ENCODE results near the gene SNN. TPM values are rescaled to one million over a fixed set of nuclear protein-coding genes. Genes with fewer than 3 reads are reported as not detected.

The SNN gene
- total RNA-seq, 1 donor from 2014 or later: 16.7 TPM

GRCh38 chr16:11699234-11699894 is 31.1 kb downstream of the SNN start:
- Histone ChIP-seq H3K27me3 (ENCODE audit: insufficient read depth, low read length) (no peaks in the 10 kb centered on the region), H4K20me1 (ENCODE audit: insufficient read depth, low read length) (peaks cover 69% of the 10 kb centered on the region), H2AFZ (ENCODE audit: low read depth, low read length) (no peak overlapping the region), H3K79me2 (ENCODE audit: insufficient read depth, low read length) (peaks cover 10% of the 10 kb centered on the region), H3K4me1 (ENCODE audit: insufficient read depth, low read length) (peaks cover 9% of the 10 kb centered on the region), H3K9me3 (ENCODE audit: insufficient read depth, low read depth, low read length) (no peaks in the 10 kb centered on the region), H3K9ac (ENCODE audit: low read length) (no peak overlapping the region), H3K4me2 (ENCODE audit: low read length) (no peak overlapping the region), H3K36me3 (ENCODE audit: insufficient read depth, low read length) (peaks cover 34% of the 10 kb centered on the region), H3K27ac (ENCODE audit: low read depth, low read length) (no peak overlapping the region), H3K4me3 (ENCODE audit: insufficient read depth, low read depth, low read length) (no peak overlapping the region)
- H3K36me3 Mint-ChIP-seq (ENCODE audit: low read depth, unreplicated experiment): peaks cover 27% of the 10 kb centered on the region
- no peak overlapping the region for H3K4me3 Mint-ChIP-seq (ENCODE audit: unreplicated experiment)
- H3K27ac Mint-ChIP-seq (ENCODE audit: unreplicated experiment): no peak overlapping the region
- H3K27me3 Mint-ChIP-seq (ENCODE audit: low read depth, unreplicated experiment): no peaks in the 10 kb centered on the region
- H3K4me1 Mint-ChIP-seq (ENCODE audit: low read depth, unreplicated experiment): peaks cover 4% of the 10 kb centered on the region
- DNase-seq (ENCODE audit: low read depth) (no peak), FAIRE-seq (no peak)
- no peaks in the 10 kb centered on the region for H3K9me3 Mint-ChIP-seq (ENCODE audit: unreplicated experiment)
- TF ChIP-seq EZH2 (IDR thresholded peaks at IDR 0.05; ENCODE audit: insufficient read depth, low read length) (no peak), CTCF (IDR thresholded peaks at IDR 0.05; ENCODE audit: insufficient read depth, low read depth, low read length) (no peak)

GRCh38 chr16:11700264-11701029 is 32.2 kb downstream of the SNN start:
- Histone ChIP-seq H3K9ac (ENCODE audit: low read length) (no peak overlapping the region), H3K27ac (ENCODE audit: low read depth, low read length) (no peak overlapping the region), H3K4me2 (ENCODE audit: low read length) (no peak overlapping the region), H3K79me2 (ENCODE audit: insufficient read depth, low read length) (peaks cover 6% of the 10 kb centered on the region), H3K4me3 (ENCODE audit: insufficient read depth, low read depth, low read length) (no peak overlapping the region), H2AFZ (ENCODE audit: low read depth, low read length) (no peak overlapping the region), H3K36me3 (ENCODE audit: insufficient read depth, low read length) (peaks cover 25% of the 10 kb centered on the region), H3K4me1 (ENCODE audit: insufficient read depth, low read length) (peaks cover 9% of the 10 kb centered on the region), H3K9me3 (ENCODE audit: insufficient read depth, low read depth, low read length) (no peaks in the 10 kb centered on the region), H4K20me1 (ENCODE audit: insufficient read depth, low read length) (peaks cover 70% of the 10 kb centered on the region), H3K27me3 (ENCODE audit: insufficient read depth, low read length) (no peaks in the 10 kb centered on the region)
- no peak overlapping the region for H3K27ac Mint-ChIP-seq (ENCODE audit: unreplicated experiment)
- DNase-seq (ENCODE audit: low read depth): no peak
- H3K4me1 Mint-ChIP-seq (ENCODE audit: low read depth, unreplicated experiment): peaks cover 4% of the 10 kb centered on the region
- no peak for TF ChIP-seq CTCF (IDR thresholded peaks at IDR 0.05; ENCODE audit: insufficient read depth, low read depth, low read length)
- no peak for TF ChIP-seq EZH2 (IDR thresholded peaks at IDR 0.05; ENCODE audit: insufficient read depth, low read length)
- H3K4me3 Mint-ChIP-seq (ENCODE audit: unreplicated experiment): no peak overlapping the region
- H3K27me3 Mint-ChIP-seq (ENCODE audit: low read depth, unreplicated experiment): no peaks in the 10 kb centered on the region
- H3K36me3 Mint-ChIP-seq (ENCODE audit: low read depth, unreplicated experiment): peaks cover 25% of the 10 kb centered on the region
- no peaks in the 10 kb centered on the region for H3K9me3 Mint-ChIP-seq (ENCODE audit: unreplicated experiment)
- no peak for FAIRE-seq
